ENCODE data around the gene ABCG4. TPM values are rescaled to one million over a fixed set of nuclear protein-coding genes. Genes with fewer than 3 reads are reported as not detected.
"Not testable (repeated sequence)": the region's sequence is repeated elsewhere in the genome, so short reads cannot be mapped to it uniquely, and the experiment has no call there.

The ABCG4 gene
- total RNA-seq, 1 donor from 2014 or later = 0.42 TPM

- no peak for DNase-seq (ENCODE audit: low spot score)
These were observed 33.2 kb upstream of the ABCG4 start for GRCh38 chr11:119115484-119116234.

GRCh38 chr11:119116235-119116594, 32.6 kb upstream of the ABCG4 start:
- no peak for DNase-seq (ENCODE audit: low spot score)

GRCh38 chr11:119116601-119117000, 32.3 kb upstream of the ABCG4 start:
- no peak for DNase-seq (ENCODE audit: low spot score)

- DNase-seq (ENCODE audit: low spot score) = no peak
These were observed 31.7 kb upstream of the ABCG4 start for GRCh38 chr11:119117004-119117706.

GRCh38 chr11:119118227-119118626, 30.6 kb upstream of the ABCG4 start:
- DNase-seq (ENCODE audit: low spot score) = no peak

- no peak for DNase-seq (ENCODE audit: low spot score)
These were observed 29.9 kb upstream of the ABCG4 start for GRCh38 chr11:119118946-119119345.

- DNase-seq (ENCODE audit: low spot score) = no peak
These were observed 28.2 kb upstream of the ABCG4 start for GRCh38 chr11:119120639-119121007.

GRCh38 chr11:119121008-119121810, 27.6 kb upstream of the ABCG4 start, which contains the start of gene HINFP:
Gene HINFP (plus strand): TSS chr11:119121580. CDS start chr11:119126945, 5,365 bp downstream.
- peak; percentile 100 for DNase-seq (ENCODE audit: low spot score)

GRCh38 chr11:119121811-119122124, 27.1 kb upstream of the ABCG4 start:
- DNase-seq (ENCODE audit: low spot score) = no peak

GRCh38 chr11:119125821-119126220, 23.0 kb upstream of the ABCG4 start:
- no peak for DNase-seq (ENCODE audit: low spot score)

- DNase-seq (ENCODE audit: low spot score) = no peak
These were observed 22.1 kb upstream of the ABCG4 start for GRCh38 chr11:119126675-119127268.

GRCh38 chr11:119130662-119131061, 18.2 kb upstream of the ABCG4 start:
- DNase-seq (ENCODE audit: low spot score) = no peak

- DNase-seq (ENCODE audit: low spot score) = no peak
These were observed 14.4 kb upstream of the ABCG4 start for GRCh38 chr11:119134389-119134978.

GRCh38 chr11:119139276-119139675, 9.6 kb upstream of the ABCG4 start:
- DNase-seq (ENCODE audit: low spot score) = not testable (repeated sequence)

- no peak for DNase-seq (ENCODE audit: low spot score)
These were observed 3.9 kb upstream of the ABCG4 start for GRCh38 chr11:119144825-119145486.

- DNase-seq (ENCODE audit: low spot score) = no peak
These were observed 3.3 kb upstream of the ABCG4 start for GRCh38 chr11:119145551-119145950.

- no peak for DNase-seq (ENCODE audit: low spot score)
These were observed 1.1 kb upstream of the ABCG4 start for GRCh38 chr11:119147604-119148333.

GRCh38 chr11:119148720-119149017, 183 bp upstream of the ABCG4 start:
- no peak for DNase-seq (ENCODE audit: low spot score)

GRCh38 chr11:119149786-119150275, 979 bp downstream of the ABCG4 start:
- no peak for DNase-seq (ENCODE audit: low spot score)

GRCh38 chr11:119152043-119152442, 3.2 kb downstream of the ABCG4 start:
- DNase-seq (ENCODE audit: low spot score) = no peak

GRCh38 chr11:119152604-119153003, 3.8 kb downstream of the ABCG4 start:
- DNase-seq (ENCODE audit: low spot score) = no peak
